Measurements from ENCODE around the gene PBX3. TPM values are rescaled to one million over a fixed set of nuclear protein-coding genes. Genes with fewer than 3 reads are reported as not detected.

Gene PBX3
- total and polyA plus RNA-seq, 2 of the 13 experiments (the other 11 are each of a cell fraction or from before 2014, with no cell fraction given), result 6.0 to 11.2 TPM

- no peak for DNase-seq (ENCODE audit: low spot score)
- FAIRE-seq, result no peak
- no peak for ATAC-seq
- BruUV-seq (replicated peaks), result no TSS peak
- 91% methylated on average over 4 of the region's 4 CpGs for WGBS (ENCODE audit: low lambda C conversion rate)
- Histone ChIP-seq H3K4me2 (ENCODE audit: low read depth, low read length) (no peak overlapping the region), H4K20me1 (ENCODE audit: insufficient read depth, low read length) (no peaks in the 10 kb centered on the region), H3K27me3 (ENCODE audit: control insufficient read depth in 1 of 2, insufficient read depth in 2 of 2, low read length in 2 of 2) (no peaks in the 10 kb centered on the region), H3K27ac (ENCODE audit: extremely low read length, insufficient read depth, low read length) (no peak overlapping the region), H3K4me1 (ENCODE audit: insufficient read depth, low read length) (peaks cover 37% of the 10 kb centered on the region), H2AFZ (ENCODE audit: low read length) (no peak overlapping the region), H3K9ac (ENCODE audit: insufficient read depth, low read depth, low read length) (no peak overlapping the region), H3K79me2 (ENCODE audit: insufficient read depth, low read length) (peaks cover 45% of the 10 kb centered on the region), H3K36me3 (replicated peaks in 1 of 2; ENCODE audit: control insufficient read depth in 1 of 2, insufficient read depth in 2 of 2, low read length in 2 of 2) (no peaks in the 10 kb centered on the region; a peak in 1 of 5 replicates), H3K4me3 (replicated peaks in 1 of 3; ENCODE audit: insufficient read depth in 1 of 3, low read depth in 2 of 3, low read length in 3 of 3) (no peak overlapping the region), H3K9me3 (ENCODE audit: low read length) (no peaks in the 10 kb centered on the region)
- CTCF ChIA-PET (ENCODE audit: low intra/inter-chr PET ratio, low total read pairs), result no interaction called here
- POLR2A ChIA-PET, result no interaction called here
- TF ChIP-seq ZNF205 (CRISPR knock-in tag; IDR thresholded peaks at IDR 0.05) (no peak), ZNF234 (CRISPR knock-in tag; conservative IDR thresholded peaks at IDR 0.05) (no peak), FOXA1 (IDR thresholded peaks at IDR 0.05) (no peak), FOXA1 (CRISPR knock-in tag; IDR thresholded peaks at IDR 0.05) (no peak), XBP1 (CRISPR knock-in tag; IDR thresholded peaks at IDR 0.05) (no peak), MTA1 (CRISPR knock-in tag; IDR thresholded peaks at IDR 0.05; ENCODE audit: borderline replicate concordance) (no peak), ZNF747 (CRISPR knock-in tag; IDR thresholded peaks at IDR 0.05; ENCODE audit: borderline replicate concordance) (no peak), CBX2 (IDR thresholded peaks at IDR 0.05; ENCODE audit: low read depth, low read length) (no peak), CBX2 (CRISPR knock-in tag; IDR thresholded peaks at IDR 0.05; ENCODE audit: low read depth) (no peak), ETV5 (CRISPR knock-in tag; IDR thresholded peaks at IDR 0.05; ENCODE audit: borderline replicate concordance) (no peak), ZNF280D (CRISPR knock-in tag; IDR thresholded peaks at IDR 0.05) (no peak), ZNF251 (CRISPR knock-in tag; IDR thresholded peaks at IDR 0.05) (no peak), SIN3A (IDR thresholded peaks at IDR 0.05; ENCODE audit: borderline replicate concordance, low read depth, low read length) (no peak), ZNF607 (CRISPR knock-in tag; IDR thresholded peaks at IDR 0.05; ENCODE audit: borderline replicate concordance) (no peak), GATAD1 (CRISPR knock-in tag; IDR thresholded peaks at IDR 0.05) (no peak), SP5 (CRISPR knock-in tag; IDR thresholded peaks at IDR 0.05; ENCODE audit: borderline replicate concordance, low read depth) (no peak), ZNF597 (CRISPR knock-in tag; IDR thresholded peaks at IDR 0.05) (no peak), HCFC1 (IDR thresholded peaks at IDR 0.05; ENCODE audit: low read depth, low read length) (no peak), ZNF792 (CRISPR knock-in tag; IDR thresholded peaks at IDR 0.05) (no peak), NR3C1 (CRISPR knock-in tag; IDR thresholded peaks at IDR 0.05) (no peak), EED (CRISPR knock-in tag; IDR thresholded peaks at IDR 0.05) (no peak)
- in situ Hi-C loops (cut with HindIII; ENCODE audit: extremely low pct_ligation_motif_present, low pct_unique_long_range_greater_than_20kb) (no loop called here), intact Hi-C loops (cut with micrococcal nuclease; ENCODE audit: unreplicated experiment) (loop anchor here (10.0 kb wide), 1 partner anchor 49 kb away; no protein-coding TSS in a partner anchor)
Measured at GRCh38 chr9:125703662-125704061, 43.5 kb upstream of the PBX3 start.

Data from HepG2 (cell line).